Measurements from ENCODE around the gene TCF21. TPM values are rescaled to one million over a fixed set of nuclear protein-coding genes. Genes with fewer than 3 reads are reported as not detected.
A peak's percentile ranks its signal among the peaks of the same experiment; 100 is the strongest.

TCF21 gene
- total and polyA plus RNA-seq, 9 donors, result 23.2 to 50.9 (median 39.3) TPM

- 83 to 87% (median 86%) methylated on average over 5 of the region's 5 CpGs for WGBS, 3 donors
- no peak for DNase-seq
- no peak for TF ChIP-seq POLR2A (IDR thresholded peaks at IDR 0.05)
- TF ChIP-seq, protein P1, sequence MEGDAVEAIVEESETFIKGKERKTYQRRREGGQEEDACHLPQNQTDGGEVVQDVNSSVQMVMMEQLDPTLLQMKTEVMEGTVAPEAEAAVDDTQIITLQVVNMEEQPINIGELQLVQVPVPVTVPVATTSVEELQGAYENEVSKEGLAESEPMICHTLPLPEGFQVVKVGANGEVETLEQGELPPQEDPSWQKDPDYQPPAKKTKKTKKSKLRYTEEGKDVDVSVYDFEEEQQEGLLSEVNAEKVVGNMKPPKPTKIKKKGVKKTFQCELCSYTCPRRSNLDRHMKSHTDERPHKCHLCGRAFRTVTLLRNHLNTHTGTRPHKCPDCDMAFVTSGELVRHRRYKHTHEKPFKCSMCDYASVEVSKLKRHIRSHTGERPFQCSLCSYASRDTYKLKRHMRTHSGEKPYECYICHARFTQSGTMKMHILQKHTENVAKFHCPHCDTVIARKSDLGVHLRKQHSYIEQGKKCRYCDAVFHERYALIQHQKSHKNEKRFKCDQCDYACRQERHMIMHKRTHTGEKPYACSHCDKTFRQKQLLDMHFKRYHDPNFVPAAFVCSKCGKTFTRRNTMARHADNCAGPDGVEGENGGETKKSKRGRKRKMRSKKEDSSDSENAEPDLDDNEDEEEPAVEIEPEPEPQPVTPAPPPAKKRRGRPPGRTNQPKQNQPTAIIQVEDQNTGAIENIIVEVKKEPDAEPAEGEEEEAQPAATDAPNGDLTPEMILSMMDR (IDR thresholded peaks at IDR 0.05), result no peak
- no peak for TF ChIP-seq EP300 (IDR thresholded peaks at IDR 0.05)
Measured at GRCh38 chr6:133873538-133873937, 15.4 kb upstream of the TCF21 start.

DNA sequence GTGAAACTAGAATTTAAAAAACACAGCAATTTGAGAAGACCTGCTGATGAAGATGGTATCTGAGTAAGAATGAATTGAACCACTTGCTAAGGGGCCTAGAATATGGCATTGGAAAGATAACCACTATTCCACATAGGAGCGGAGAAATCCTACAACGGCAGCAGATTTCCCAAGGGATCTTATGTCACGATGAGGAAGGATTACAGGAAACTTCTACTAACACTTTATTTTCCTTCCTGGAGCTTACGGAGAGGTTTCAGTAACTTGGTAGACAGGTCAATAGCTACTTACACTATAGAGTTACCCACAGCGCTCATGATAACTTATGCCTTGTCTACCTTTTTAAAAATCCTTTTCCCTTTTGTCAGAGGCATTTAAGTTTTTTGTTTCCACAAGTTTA lies 11.8 kb upstream of the TCF21 start:
- H3K36me3 ChIP-seq, result no peaks in the 10 kb centered on the region
- intact Hi-C loops (cut with DNase I), result no loop called here
- WGBS, 3 donors, result 23 to 50% (median 26%) methylated on average over 5 of the region's 5 CpGs
- H3K4me3 ChIP-seq, result peak overlapping the region; percentile 3
- no peaks in the 10 kb centered on the region for H3K9me3 ChIP-seq
- H3K27ac ChIP-seq, result no peak overlapping the region
- TF ChIP-seq POLR2A (IDR thresholded peaks at IDR 0.05), result no peak
- no peak for TF ChIP-seq EP300 (IDR thresholded peaks at IDR 0.05)
- H3K4me1 ChIP-seq (ENCODE audit: insufficient read depth), result peaks cover 6% of the 10 kb centered on the region
- H3K27me3 ChIP-seq, result no peaks in the 10 kb centered on the region
- no peak for DNase-seq

More at GRCh38 chr6:133873538-133873937, 15.4 kb upstream of the TCF21 start:
- no peaks in the 10 kb centered on the region for H3K9me3 ChIP-seq
- H3K36me3 ChIP-seq, result no peaks in the 10 kb centered on the region
- intact Hi-C loops (cut with DNase I), result no loop called here
- no peaks in the 10 kb centered on the region for H3K4me1 ChIP-seq (ENCODE audit: insufficient read depth)
- no peak overlapping the region for H3K27ac ChIP-seq
- H3K4me3 ChIP-seq, result no peak overlapping the region
- no peaks in the 10 kb centered on the region for H3K27me3 ChIP-seq

GRCh38 chr6:133880006-133880405 lies 8.9 kb upstream of the TCF21 start:
- H3K9me3 ChIP-seq, result no peaks in the 10 kb centered on the region
- no peak for TF ChIP-seq EP300 (IDR thresholded peaks at IDR 0.05)
- no peak for TF ChIP-seq POLR2A (IDR thresholded peaks at IDR 0.05)
- TF ChIP-seq, protein P1 (IDR thresholded peaks at IDR 0.05), result no peak
- no peaks in the 10 kb centered on the region for H3K36me3 ChIP-seq
- no peak for DNase-seq
- no peak overlapping the region for H3K4me3 ChIP-seq
- H3K27ac ChIP-seq, result peak overlapping the region in 1 of 2 donors; percentile 19
- intact Hi-C loops (cut with DNase I), result loop anchor here in 2 of 4 donors (10.0 kb wide), 1 partner anchor 115 kb away; no protein-coding TSS in a partner anchor
- H3K27me3 ChIP-seq, result no peaks in the 10 kb centered on the region
- peaks cover 6% of the 10 kb centered on the region for H3K4me1 ChIP-seq (ENCODE audit: insufficient read depth)

- no peaks in the 10 kb centered on the region for H3K9me3 ChIP-seq
- DNase-seq, result no peak
- intact Hi-C loops (cut with DNase I), result loop anchor here in 2 of 4 donors (10.0 kb wide), 1 partner anchor 116 kb away; no protein-coding TSS in a partner anchor
- no peak overlapping the region for H3K4me3 ChIP-seq
- H3K4me1 ChIP-seq (ENCODE audit: insufficient read depth), result peaks cover 10% of the 10 kb centered on the region
- no peak for TF ChIP-seq EP300 (IDR thresholded peaks at IDR 0.05)
- no peak for TF ChIP-seq POLR2A (IDR thresholded peaks at IDR 0.05)
- TF ChIP-seq, protein P1 (IDR thresholded peaks at IDR 0.05), result no peak
- H3K27me3 ChIP-seq, result no peaks in the 10 kb centered on the region
- no peaks in the 10 kb centered on the region for H3K36me3 ChIP-seq
- 28 to 42% (median 28%) methylated on average over 2 of the region's 2 CpGs for WGBS, 3 donors
- peak overlapping the region in 1 of 2 donors; percentile 28 for H3K27ac ChIP-seq
Measured at GRCh38 chr6:133880896-133881295, 8.0 kb upstream of the TCF21 start.

- peak in 3 of 5 donors; percentile 45 to 66 (median 47) for DNase-seq
- H3K9me3 ChIP-seq, result no peaks in the 10 kb centered on the region
- no peak overlapping the region for H3K4me3 ChIP-seq
- intact Hi-C loops (cut with DNase I), result loop anchor here in 2 of 4 donors (10.0 kb wide), 1 partner anchor 121 kb away; no protein-coding TSS in a partner anchor
- no peaks in the 10 kb centered on the region for H3K27me3 ChIP-seq
- H3K36me3 ChIP-seq, result no peaks in the 10 kb centered on the region
- H3K27ac ChIP-seq, result peak overlapping the region; percentile 40 to 96
- H3K4me1 ChIP-seq (ENCODE audit: insufficient read depth), result peaks cover 8% of the 10 kb centered on the region
- no peak for TF ChIP-seq EP300 (IDR thresholded peaks at IDR 0.05)
- TF ChIP-seq, protein P1 (IDR thresholded peaks at IDR 0.05), result no peak
- TF ChIP-seq POLR2A (IDR thresholded peaks at IDR 0.05), result no peak
- WGBS, 3 donors, result 6 to 8% (median 7%) methylated on average over 2 of the region's 2 CpGs
Measured at GRCh38 chr6:133886104-133886775, 2.7 kb upstream of the TCF21 start.
